KMS-11 (cell line): Measurements from ENCODE around the gene LIF.

ENCODE experiments used
- H2AFZ ChIP-seq: fragments of 200-600 bp; sonication (generic); 2 replicates; pipeline ENCODE4 v1.6.1; 2016; ENCODE audit warnings: antibody characterized with exemption, mixed run types, low read depth
- H3K27ac ChIP-seq: fragments of 200-600 bp; sonication (generic); 2 replicates; pipeline ENCODE4 v1.6.1; 2016; ENCODE audit warnings: mild to moderate bottlenecking, mixed run types
- H3K27me3 ChIP-seq: fragments of 200-600 bp; sonication (generic); 2 replicates; pipeline ENCODE4 v1.6.1; 2017; ENCODE audit warnings: mild to moderate bottlenecking, low read depth, mixed run types, moderate library complexity; ENCODE audit not compliant: insufficient read depth
- H3K36me3 ChIP-seq: fragments of 200-600 bp; sonication (generic); 2 replicates; pipeline ENCODE4 v1.6.1; 2017; ENCODE audit warnings: mild to moderate bottlenecking, mixed run types; ENCODE audit not compliant: insufficient read depth
- H3K4me1 ChIP-seq: fragments of 200-600 bp; sonication (generic); 2 replicates; pipeline ENCODE4 v1.6.1; 2016; ENCODE audit warnings: mild to moderate bottlenecking, low read depth, mixed run types; ENCODE audit not compliant: poor library complexity, severe bottlenecking
- H3K4me2 ChIP-seq: fragments of 200-600 bp; sonication (generic); 2 replicates; pipeline ENCODE4 v1.7.0; 2016; ENCODE audit warnings: mild to moderate bottlenecking, mixed run types
- H3K4me3 ChIP-seq: fragments of 200-600 bp; sonication (generic); IDR thresholded peaks from 2 replicates; pipeline ENCODE4 v1.6.1; 2017; ENCODE audit warnings: low read depth, low read length, mixed read lengths; ENCODE audit not compliant: insufficient read depth
- H3K79me2 ChIP-seq: fragments of 200-600 bp; sonication (generic); 2 replicates; pipeline ENCODE4 v1.6.1; 2016; ENCODE audit warnings: low read depth, mixed run types; ENCODE audit not compliant: insufficient read depth
- H3K9ac ChIP-seq: fragments of 200-600 bp; sonication (generic); 2 replicates; pipeline ENCODE4 v1.6.1; 2016; ENCODE audit warnings: mild to moderate bottlenecking, mixed run types
- H4K20me1 ChIP-seq: fragments of 200-600 bp; sonication (generic); 2 replicates; pipeline ENCODE4 v1.6.1; 2016; ENCODE audit warnings: mild to moderate bottlenecking, mixed run types; ENCODE audit not compliant: insufficient read depth
- TF ChIP-seq, protein P1 (sequence below): fragments of 200-600 bp; sonication (generic); conservative IDR thresholded peaks from 2 replicates; pipeline ENCODE4 v1.6.1; 2017; ENCODE audit warnings: low read depth, mild to moderate bottlenecking, antibody characterized with exemption, low read length, moderate library complexity, mixed read lengths

Gene LIF

DNA sequence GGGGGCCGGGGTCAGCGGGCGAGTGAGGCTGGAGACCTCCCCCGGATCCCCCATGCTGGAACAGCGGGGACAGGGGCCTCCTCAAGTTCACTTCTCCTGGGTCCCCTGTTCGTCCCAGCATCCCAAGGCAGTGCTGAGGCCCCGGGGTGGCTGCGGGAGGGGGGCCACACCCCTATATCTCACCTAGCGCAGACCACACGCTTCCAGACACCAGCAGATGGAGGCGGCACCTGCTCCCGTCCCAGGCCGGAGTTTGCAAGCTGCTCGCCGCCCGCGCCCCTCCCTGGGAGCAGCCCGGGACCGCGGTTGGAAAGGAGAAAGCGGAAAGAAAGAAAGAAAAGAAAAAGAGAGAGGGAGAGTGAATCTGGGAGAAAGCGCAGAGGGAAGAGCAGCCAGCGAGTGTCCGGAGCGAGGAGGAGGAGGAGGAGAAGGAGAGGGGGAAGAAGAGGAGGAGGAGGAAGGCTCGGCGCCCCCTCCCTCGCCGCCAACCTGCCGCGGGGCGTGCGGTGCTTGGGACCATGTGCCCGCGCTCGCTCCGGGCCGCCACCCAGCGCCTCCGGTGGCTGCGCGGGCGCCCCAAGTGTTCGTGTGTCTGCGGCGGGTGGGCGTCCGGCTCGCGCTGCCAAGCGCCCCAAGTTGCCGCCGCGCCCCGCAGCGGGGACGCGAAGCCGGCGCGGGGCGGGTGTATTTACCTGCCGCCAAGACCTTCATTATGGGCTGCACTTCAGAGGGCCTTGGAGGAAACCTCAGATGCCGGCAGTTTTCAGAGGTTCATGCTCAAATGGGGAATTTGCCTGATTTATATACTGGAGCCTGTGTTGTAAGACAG is at the start of gene LIF:
TSS of gene LIF (minus strand) at position 775 of the 829 bp plus-strand sequence. CDS start at position 711, 64 bp downstream.
- TF ChIP-seq, protein P1, sequence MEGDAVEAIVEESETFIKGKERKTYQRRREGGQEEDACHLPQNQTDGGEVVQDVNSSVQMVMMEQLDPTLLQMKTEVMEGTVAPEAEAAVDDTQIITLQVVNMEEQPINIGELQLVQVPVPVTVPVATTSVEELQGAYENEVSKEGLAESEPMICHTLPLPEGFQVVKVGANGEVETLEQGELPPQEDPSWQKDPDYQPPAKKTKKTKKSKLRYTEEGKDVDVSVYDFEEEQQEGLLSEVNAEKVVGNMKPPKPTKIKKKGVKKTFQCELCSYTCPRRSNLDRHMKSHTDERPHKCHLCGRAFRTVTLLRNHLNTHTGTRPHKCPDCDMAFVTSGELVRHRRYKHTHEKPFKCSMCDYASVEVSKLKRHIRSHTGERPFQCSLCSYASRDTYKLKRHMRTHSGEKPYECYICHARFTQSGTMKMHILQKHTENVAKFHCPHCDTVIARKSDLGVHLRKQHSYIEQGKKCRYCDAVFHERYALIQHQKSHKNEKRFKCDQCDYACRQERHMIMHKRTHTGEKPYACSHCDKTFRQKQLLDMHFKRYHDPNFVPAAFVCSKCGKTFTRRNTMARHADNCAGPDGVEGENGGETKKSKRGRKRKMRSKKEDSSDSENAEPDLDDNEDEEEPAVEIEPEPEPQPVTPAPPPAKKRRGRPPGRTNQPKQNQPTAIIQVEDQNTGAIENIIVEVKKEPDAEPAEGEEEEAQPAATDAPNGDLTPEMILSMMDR: no peak
- Histone ChIP-seq H3K79me2 (no peaks in the 10 kb centered on the region), H3K27ac (no peak within 1 kb of the TSS), H4K20me1 (no peaks in the 10 kb centered on the region), H3K4me2 (no peak within 1 kb of the TSS), H3K4me3 (no peak within 1 kb of the TSS), H3K9ac (no peak within 1 kb of the TSS), H3K4me1 (no peaks in the 10 kb centered on the region), H2AFZ (no peak within 1 kb of the TSS), H3K27me3 (peaks cover 43% of the 10 kb centered on the region), H3K36me3 (no peaks in the 10 kb centered on the region)

DNA sequence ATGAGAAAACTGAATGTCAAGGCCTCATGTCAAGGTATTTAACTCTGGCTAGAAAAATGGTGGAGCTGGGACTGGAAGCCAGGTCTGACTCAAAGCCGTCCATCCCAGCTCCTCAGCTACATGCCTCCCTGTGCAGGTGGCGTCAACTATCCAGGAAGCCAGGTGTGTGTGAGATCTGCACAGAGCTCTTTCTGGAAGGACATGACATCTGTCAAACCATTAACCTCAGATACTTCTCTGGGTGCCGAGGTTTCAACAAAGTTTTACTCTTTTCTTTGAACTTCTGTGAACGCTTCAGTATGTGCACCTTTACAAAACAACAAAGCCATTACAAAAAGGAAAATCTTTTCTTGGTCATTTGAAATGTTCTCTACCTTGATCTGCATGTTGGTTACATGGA is 49.8 kb upstream of the LIF start:
- Histone ChIP-seq H3K79me2 (no peaks in the 10 kb centered on the region), H3K9ac (no peak overlapping the region), H3K4me3 (no peak overlapping the region), H3K27ac (no peak overlapping the region), H3K27me3 (no peaks in the 10 kb centered on the region), H2AFZ (no peak overlapping the region), H3K36me3 (no peaks in the 10 kb centered on the region), H3K4me2 (no peak overlapping the region), H4K20me1 (no peaks in the 10 kb centered on the region), H3K4me1 (peaks cover 14% of the 10 kb centered on the region)
- TF ChIP-seq, protein P1: no peak

DNA sequence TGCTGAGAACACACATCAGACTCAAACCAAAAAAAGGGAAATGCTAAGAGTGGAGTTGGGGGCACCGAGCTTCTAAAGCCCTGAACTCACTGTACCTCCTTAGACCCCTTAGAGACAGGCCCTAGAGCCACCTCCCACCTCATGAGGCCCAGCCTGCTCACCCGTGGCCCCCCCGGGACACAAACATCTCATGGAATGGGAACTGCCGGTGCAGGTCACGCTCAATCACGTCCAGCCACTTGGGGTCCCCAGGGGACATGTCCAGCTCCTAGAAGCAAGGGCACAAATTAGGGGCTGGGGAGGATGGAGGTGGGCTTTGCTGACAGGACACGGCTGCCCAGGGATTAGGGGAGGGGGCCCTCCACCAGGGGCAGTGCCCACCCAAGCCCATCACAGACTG is 49.0 kb upstream of the LIF start:
- H3K4me2 ChIP-seq: no peak overlapping the region
- peaks cover 21% of the 10 kb centered on the region for H3K4me1 ChIP-seq
- H3K27me3 ChIP-seq: no peaks in the 10 kb centered on the region
- no peak overlapping the region for H2AFZ ChIP-seq
- H3K36me3 ChIP-seq: no peaks in the 10 kb centered on the region
- TF ChIP-seq, protein P1: no peak
- H3K4me3 ChIP-seq: no peak overlapping the region
- H3K27ac ChIP-seq: no peak overlapping the region
- H4K20me1 ChIP-seq: no peaks in the 10 kb centered on the region
- H3K79me2 ChIP-seq: no peaks in the 10 kb centered on the region
- no peak overlapping the region for H3K9ac ChIP-seq

DNA sequence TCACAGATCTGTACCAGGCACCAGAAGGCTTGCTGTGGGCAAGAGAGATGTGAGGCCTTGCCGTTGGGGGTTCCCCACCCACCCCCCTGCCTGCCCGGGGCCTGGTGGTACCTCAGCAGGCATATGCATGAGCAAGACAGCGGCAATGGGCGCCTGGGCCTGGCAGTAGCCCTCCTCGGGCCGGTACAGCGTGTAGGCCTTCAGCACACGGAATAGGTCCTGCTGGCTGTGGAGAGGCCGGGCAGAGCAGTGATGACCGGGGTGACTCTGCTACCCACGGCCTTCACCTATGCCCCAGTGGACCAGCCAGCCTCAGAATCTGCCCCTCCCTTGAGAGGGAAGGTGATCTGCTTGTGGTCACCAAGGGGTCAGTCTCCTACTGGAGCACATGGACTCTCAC is 48.3 kb upstream of the LIF start:
- Histone ChIP-seq H2AFZ (no peak overlapping the region), H3K4me1 (peaks cover 28% of the 10 kb centered on the region), H4K20me1 (no peaks in the 10 kb centered on the region), H3K4me2 (no peak overlapping the region), H3K36me3 (no peaks in the 10 kb centered on the region), H3K4me3 (no peak overlapping the region), H3K27me3 (no peaks in the 10 kb centered on the region), H3K9ac (no peak overlapping the region), H3K79me2 (no peaks in the 10 kb centered on the region), H3K27ac (no peak overlapping the region)
- TF ChIP-seq, protein P1: no peak
